Rectal smooth muscle tissue (tissue), 1 donor: Measurements from ENCODE around the gene SCD5.

Experiments used
- H3K27ac ChIP-seq: one replicate; pipeline ENCODE4 v1.7.0; 2013; ENCODE audit warnings: low read depth, low read length, inconsistent platforms
- H3K27me3 ChIP-seq: one replicate; pipeline ENCODE4 v1.7.0; 2013; ENCODE audit warnings: low read length; ENCODE audit not compliant: control insufficient read depth, insufficient read depth
- H3K36me3 ChIP-seq: one replicate; pipeline ENCODE4 v1.7.0; 2013; ENCODE audit warnings: low read length; ENCODE audit not compliant: control insufficient read depth, insufficient read depth
- H3K4me1 ChIP-seq: one replicate; pipeline ENCODE4 v1.7.0; 2013; ENCODE audit warnings: low read length; ENCODE audit not compliant: control insufficient read depth, insufficient read depth
- H3K4me3 ChIP-seq: one replicate; pipeline ENCODE4 v1.7.0; 2013; ENCODE audit warnings: low read length
- H3K9ac ChIP-seq: one replicate; pipeline ENCODE4 v1.7.0; 2013; ENCODE audit warnings: low read length

The SCD5 gene

GRCh38 chr4:82721819-82722423 lies 76.7 kb downstream of the SCD5 start:
- H3K27me3 ChIP-seq = no peaks in the 10 kb centered on the region
- H3K4me1 ChIP-seq = peaks cover 2% of the 10 kb centered on the region
- H3K4me3 ChIP-seq = no peak overlapping the region
- no peak overlapping the region for H3K9ac ChIP-seq
- H3K36me3 ChIP-seq = no peaks in the 10 kb centered on the region
- H3K27ac ChIP-seq = no peak overlapping the region

GRCh38 chr4:82718162-82718940 lies 80.2 kb downstream of the SCD5 start:
- Histone ChIP-seq H3K4me1 (peaks cover 2% of the 10 kb centered on the region), H3K4me3 (no peak overlapping the region), H3K9ac (no peak overlapping the region), H3K27ac (no peak overlapping the region), H3K27me3 (no peaks in the 10 kb centered on the region), H3K36me3 (no peaks in the 10 kb centered on the region)

- Histone ChIP-seq H3K27ac (no peak overlapping the region), H3K9ac (no peak overlapping the region), H3K36me3 (no peaks in the 10 kb centered on the region), H3K4me3 (no peak overlapping the region), H3K4me1 (peaks cover 2% of the 10 kb centered on the region), H3K27me3 (no peaks in the 10 kb centered on the region)
Measured at GRCh38 chr4:82715731-82716617, 82.6 kb downstream of the SCD5 start.

- H3K9ac ChIP-seq = no peak overlapping the region
- peaks cover 2% of the 10 kb centered on the region for H3K4me1 ChIP-seq
- no peak overlapping the region for H3K27ac ChIP-seq
- no peak overlapping the region for H3K4me3 ChIP-seq
- no peaks in the 10 kb centered on the region for H3K27me3 ChIP-seq
- H3K36me3 ChIP-seq = no peaks in the 10 kb centered on the region
Measured at GRCh38 chr4:82713856-82714255, 84.7 kb downstream of the SCD5 start.

- no peak overlapping the region for H3K9ac ChIP-seq
- H3K4me3 ChIP-seq = no peak overlapping the region
- no peaks in the 10 kb centered on the region for H3K36me3 ChIP-seq
- H3K4me1 ChIP-seq = no peaks in the 10 kb centered on the region
- no peak overlapping the region for H3K27ac ChIP-seq
- no peaks in the 10 kb centered on the region for H3K27me3 ChIP-seq
Measured at GRCh38 chr4:82712561-82712960, 86.0 kb downstream of the SCD5 start.

- H3K4me3 ChIP-seq = no peak overlapping the region
- no peak overlapping the region for H3K27ac ChIP-seq
- no peaks in the 10 kb centered on the region for H3K27me3 ChIP-seq
- H3K36me3 ChIP-seq = no peaks in the 10 kb centered on the region
- no peaks in the 10 kb centered on the region for H3K4me1 ChIP-seq
- H3K9ac ChIP-seq = no peak overlapping the region
Measured at GRCh38 chr4:82711158-82711785, 87.3 kb downstream of the SCD5 start.

GRCh38 chr4:82710197-82710929 lies 88.2 kb downstream of the SCD5 start:
- no peak overlapping the region for H3K4me3 ChIP-seq
- no peak overlapping the region for H3K27ac ChIP-seq
- no peaks in the 10 kb centered on the region for H3K4me1 ChIP-seq
- H3K27me3 ChIP-seq = no peaks in the 10 kb centered on the region
- no peaks in the 10 kb centered on the region for H3K36me3 ChIP-seq
- H3K9ac ChIP-seq = no peak overlapping the region

GRCh38 chr4:82708982-82709381 lies 89.6 kb downstream of the SCD5 start:
- H3K4me1 ChIP-seq = no peaks in the 10 kb centered on the region
- no peaks in the 10 kb centered on the region for H3K27me3 ChIP-seq
- H3K4me3 ChIP-seq = no peak overlapping the region
- no peaks in the 10 kb centered on the region for H3K36me3 ChIP-seq
- no peak overlapping the region for H3K9ac ChIP-seq
- H3K27ac ChIP-seq = no peak overlapping the region

- Histone ChIP-seq H3K36me3 (no peaks in the 10 kb centered on the region), H3K4me1 (no peaks in the 10 kb centered on the region), H3K9ac (no peak overlapping the region), H3K27ac (no peak overlapping the region), H3K4me3 (no peak overlapping the region), H3K27me3 (no peaks in the 10 kb centered on the region)
Measured at GRCh38 chr4:82706349-82707000, 92.1 kb downstream of the SCD5 start.

- no peak overlapping the region for H3K4me3 ChIP-seq
- no peak overlapping the region for H3K27ac ChIP-seq
- no peak overlapping the region for H3K9ac ChIP-seq
- no peaks in the 10 kb centered on the region for H3K4me1 ChIP-seq
- no peaks in the 10 kb centered on the region for H3K27me3 ChIP-seq
- no peaks in the 10 kb centered on the region for H3K36me3 ChIP-seq
Measured at GRCh38 chr4:82705928-82706300, 92.7 kb downstream of the SCD5 start.

- H3K36me3 ChIP-seq = no peaks in the 10 kb centered on the region
- H3K27ac ChIP-seq = no peak overlapping the region
- no peaks in the 10 kb centered on the region for H3K4me1 ChIP-seq
- no peak overlapping the region for H3K4me3 ChIP-seq
- no peaks in the 10 kb centered on the region for H3K27me3 ChIP-seq
- no peak overlapping the region for H3K9ac ChIP-seq
Measured at GRCh38 chr4:82705169-82705927, 93.2 kb downstream of the SCD5 start.
